ENCODE measurements around the gene TMEM120B.

- no peak for TF ChIP-seq EP300 (conservative IDR thresholded peaks at IDR 0.05; ENCODE audit: poor library complexity, severe bottlenecking)
- no peak for TF ChIP-seq CTCF (IDR thresholded peaks at IDR 0.05; ENCODE audit: poor library complexity, severe bottlenecking)
- no peak for TF ChIP-seq RAD21 (conservative IDR thresholded peaks at IDR 0.05)
- TF ChIP-seq TAF1 (IDR thresholded peaks at IDR 0.05; ENCODE audit: low read depth), result no peak
These were observed 97.2 kb downstream of the TMEM120B start for GRCh38 chr12:121809712-121810116.
